ENCODE data around the gene LRP1B.
"Not testable (repeated sequence)": the region's sequence is repeated elsewhere in the genome, so short reads cannot be mapped to it uniquely, and the experiment has no call there.

The LRP1B gene

GRCh38 chr2:141869572-141869971 is 261.2 kb downstream of the LRP1B start:
- no peak for FAIRE-seq

DNA sequence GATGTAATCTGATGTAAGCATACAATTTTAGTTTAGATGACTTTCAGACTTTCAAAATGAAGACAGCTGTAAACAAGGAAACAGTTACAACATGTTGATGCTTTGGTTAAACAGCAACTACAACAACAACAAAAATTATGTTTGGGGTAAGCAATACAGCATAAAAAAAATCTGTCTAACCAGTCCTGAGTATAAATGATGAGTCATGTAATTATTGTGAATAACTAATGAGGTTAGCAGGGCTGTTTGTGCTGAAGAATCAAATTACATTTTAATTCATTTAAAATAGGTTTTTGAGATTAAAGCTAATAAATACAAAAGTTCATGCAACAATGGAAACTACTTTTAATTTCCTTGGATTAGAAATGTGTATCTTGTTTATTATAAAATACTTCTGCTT is 266.9 kb downstream of the LRP1B start:
- no peak for FAIRE-seq

GRCh38 chr2:141856215-141856919 is 274.4 kb downstream of the LRP1B start:
- FAIRE-seq, result no peak

GRCh38 chr2:141848191-141848590 is 282.6 kb downstream of the LRP1B start:
- FAIRE-seq, result no peak

- no peak for FAIRE-seq
Measured at GRCh38 chr2:141844231-141844630, 286.6 kb downstream of the LRP1B start.

- no peak for FAIRE-seq
Measured at GRCh38 chr2:141835103-141835502, 295.7 kb downstream of the LRP1B start.

GRCh38 chr2:141828761-141829160 is 302.1 kb downstream of the LRP1B start:
- no peak for FAIRE-seq

DNA sequence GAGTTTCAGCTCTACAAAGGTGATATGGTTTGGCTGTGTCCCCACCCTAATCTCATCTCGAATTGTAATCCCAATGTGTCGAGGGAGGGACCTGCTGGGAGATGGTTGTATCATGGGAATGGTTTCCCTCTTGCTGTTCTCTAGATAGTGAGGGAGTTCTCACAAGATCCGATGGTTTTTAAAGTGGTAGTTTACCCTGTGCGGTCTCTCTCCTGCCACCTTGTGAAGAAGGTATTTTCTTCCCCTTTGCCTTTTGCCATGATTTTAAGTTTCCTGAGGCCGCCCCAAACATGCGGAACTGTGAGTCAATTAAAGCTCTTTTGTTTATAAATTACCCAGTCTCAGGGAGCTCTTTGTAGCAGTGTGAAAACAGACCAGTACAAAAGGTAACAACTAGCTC is 306.0 kb downstream of the LRP1B start:
- FAIRE-seq, result no peak

GRCh38 chr2:141820893-141821292 is 309.9 kb downstream of the LRP1B start:
- no peak for FAIRE-seq

DNA sequence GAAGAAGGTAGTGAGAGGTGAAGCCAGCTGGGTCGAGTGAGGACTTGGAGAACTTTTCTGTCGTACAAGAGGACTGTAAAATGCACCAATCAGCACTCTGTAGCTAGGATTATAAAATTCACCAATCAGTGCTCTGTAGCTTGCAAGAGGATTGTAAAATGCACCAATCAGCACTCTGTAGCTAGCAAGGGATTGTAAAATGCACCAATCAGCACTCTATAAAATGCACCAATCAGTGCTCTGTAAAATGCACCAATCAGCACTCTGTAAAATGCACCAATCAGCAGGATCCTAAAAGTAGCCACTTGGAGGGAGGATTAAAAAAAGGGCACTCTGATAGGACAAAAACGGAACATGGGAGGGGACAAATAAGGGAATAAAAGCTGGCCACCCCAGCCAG is 315.5 kb downstream of the LRP1B start:
- FAIRE-seq, result not testable (repeated sequence)

DNA sequence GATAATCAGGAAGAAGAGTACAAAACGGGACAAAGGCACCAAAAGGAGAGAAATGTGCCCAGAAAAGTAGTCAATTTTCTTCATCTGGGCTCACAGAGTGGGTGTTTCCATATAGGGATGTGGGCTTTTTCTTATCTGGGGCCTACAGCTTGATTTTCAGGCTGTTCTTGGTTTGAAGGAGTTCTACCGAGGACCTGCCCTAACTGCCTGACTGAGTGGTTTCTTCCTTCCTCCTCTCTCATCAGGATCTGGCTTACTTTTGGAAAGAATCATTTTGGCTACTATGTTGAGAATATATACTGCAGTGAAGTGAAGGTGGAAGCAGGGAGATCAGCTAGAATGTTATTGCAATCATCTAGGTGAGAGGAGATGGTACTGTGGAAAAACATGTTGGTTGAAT is 316.7 kb downstream of the LRP1B start:
- no peak for FAIRE-seq

- no peak for FAIRE-seq
Measured at GRCh38 chr2:141810148-141810547, 320.7 kb downstream of the LRP1B start.

DNA sequence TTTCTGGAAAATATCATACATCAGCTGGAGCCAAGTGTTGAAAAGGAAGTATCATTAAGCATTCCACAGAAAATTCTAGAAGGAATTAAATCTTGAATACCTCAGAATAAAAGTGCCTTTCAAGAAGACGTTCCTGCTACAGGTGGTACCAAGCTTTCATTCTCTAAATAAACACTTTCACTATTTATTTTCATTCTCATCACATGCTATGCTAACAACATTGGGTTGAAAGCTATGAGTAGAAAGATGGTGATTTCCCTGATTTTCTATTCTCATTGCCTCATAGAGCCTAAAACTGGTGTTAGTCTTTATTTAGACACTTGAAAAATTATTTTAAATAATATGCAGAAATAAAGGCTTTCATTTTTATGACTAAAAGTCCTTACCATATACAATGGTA is 324.7 kb downstream of the LRP1B start:
- FAIRE-seq, result no peak

DNA sequence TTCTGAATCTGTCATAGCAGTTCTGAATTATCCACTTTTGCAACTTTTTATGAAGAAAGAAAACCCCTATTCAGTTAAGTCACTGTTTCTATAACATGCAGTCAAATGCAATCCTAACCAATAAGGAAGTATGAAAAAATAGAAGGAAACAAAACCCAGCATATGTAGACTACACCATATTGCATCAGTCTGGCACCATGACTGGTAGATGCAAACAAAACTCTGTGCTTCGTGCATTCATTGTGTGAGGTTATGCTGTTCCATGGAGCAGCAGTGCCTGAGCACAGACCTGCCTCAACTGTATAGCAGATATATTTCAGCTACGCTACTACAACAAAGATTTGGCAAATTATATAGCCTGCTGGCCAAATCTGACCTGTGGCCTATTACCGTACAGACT is 325.5 kb downstream of the LRP1B start:
- FAIRE-seq, result no peak

DNA sequence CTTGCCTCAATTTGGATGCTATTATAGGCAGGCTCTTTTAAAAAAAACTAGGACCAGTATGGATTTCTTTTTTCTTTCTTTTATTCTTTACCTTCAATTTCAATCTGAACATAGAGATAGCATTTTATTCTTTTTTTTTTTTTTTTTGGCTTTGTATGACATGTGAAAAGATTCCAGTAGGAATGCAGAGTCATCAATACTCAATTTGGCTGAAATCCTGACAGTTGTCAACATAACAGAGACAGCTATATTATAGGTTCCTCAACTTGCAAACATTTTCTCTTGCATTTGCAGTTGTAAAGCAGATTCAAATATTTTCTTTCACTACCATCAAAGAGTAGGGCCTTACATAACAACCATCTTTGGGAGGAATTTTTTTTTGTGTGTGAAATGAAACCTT is 334.4 kb downstream of the LRP1B start:
- FAIRE-seq, result no peak

- no peak for FAIRE-seq
Measured at GRCh38 chr2:141791521-141791920, 339.3 kb downstream of the LRP1B start.

GRCh38 chr2:141782574-141782973 is 348.2 kb downstream of the LRP1B start:
- FAIRE-seq, result no peak

- FAIRE-seq, result no peak
Measured at GRCh38 chr2:141778315-141778835, 352.4 kb downstream of the LRP1B start.

- FAIRE-seq, result no peak
Measured at GRCh38 chr2:141770530-141770929, 360.3 kb downstream of the LRP1B start.

- no peak for FAIRE-seq
Measured at GRCh38 chr2:141767691-141768090, 363.1 kb downstream of the LRP1B start.

DNA sequence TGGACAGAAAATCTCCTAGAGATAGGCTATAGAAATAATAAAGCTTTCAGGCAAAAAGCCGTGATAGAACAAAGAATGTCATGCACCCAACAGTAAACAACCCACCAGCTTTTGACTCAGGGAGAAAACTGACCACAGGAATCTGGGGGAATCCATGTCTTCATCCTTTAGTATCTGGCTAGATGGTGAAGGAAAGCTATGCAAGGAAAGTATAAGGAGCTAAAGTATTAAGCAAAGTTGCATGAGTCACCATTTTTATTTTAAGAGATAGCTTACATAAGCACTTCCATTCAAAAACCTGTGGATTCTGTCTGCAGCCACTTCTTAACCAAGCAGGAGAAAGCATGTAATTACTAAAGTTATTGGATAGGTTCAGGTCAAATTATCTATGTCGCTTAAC is 363.8 kb downstream of the LRP1B start:
- FAIRE-seq, result no peak

- no peak for FAIRE-seq
Measured at GRCh38 chr2:141766225-141766624, 364.6 kb downstream of the LRP1B start.

DNA sequence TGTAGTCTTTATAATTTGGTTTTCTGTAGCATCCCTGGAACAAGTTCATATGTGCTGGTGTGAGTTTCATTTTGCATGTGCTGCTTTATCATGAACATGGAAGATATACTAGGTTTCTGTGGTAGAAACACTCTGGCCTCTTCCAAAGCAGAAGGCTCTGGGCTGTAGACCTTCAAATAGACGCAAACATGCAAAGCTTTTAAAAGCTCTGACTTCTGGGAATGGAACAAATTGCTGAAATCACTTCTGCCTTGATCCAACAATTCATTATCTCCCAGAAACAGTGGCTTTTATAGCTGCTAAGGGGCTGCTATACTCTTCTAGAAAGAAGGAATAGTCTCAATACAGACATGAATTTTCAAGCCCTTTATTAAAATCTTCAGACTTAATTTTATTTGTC is 382.2 kb downstream of the LRP1B start:
- FAIRE-seq, result no peak

GRCh38 chr2:141741652-141742051 is 389.2 kb downstream of the LRP1B start:
- FAIRE-seq, result no peak
